Activated CD4-positive, alpha-beta T cell treated with anti-CD3 and anti-CD28 coated beads for 24 hours (primary cell): ENCODE data around the gene ATP1A2.

Experiments used
- DNase-seq, 2 donors: peaks; one replicate each; pipeline ENCODE4 v3.0.0-alpha.2; 2020; ENCODE audit warnings: low read depth in 2 of 2

ATP1A2 gene

GRCh38 chr1:160171980-160172379 is 56.4 kb downstream of the ATP1A2 start:
- no peak for DNase-seq

GRCh38 chr1:160177231-160177630 is 61.7 kb downstream of the ATP1A2 start:
- DNase-seq: no peak

GRCh38 chr1:160177667-160178066 is 62.1 kb downstream of the ATP1A2 start:
- DNase-seq: no peak

- no peak for DNase-seq
These were observed 63.2 kb downstream of the ATP1A2 start for GRCh38 chr1:160178731-160179130.

GRCh38 chr1:160179336-160179735 is 63.8 kb downstream of the ATP1A2 start:
- no peak for DNase-seq

- no peak for DNase-seq
These were observed 70.7 kb downstream of the ATP1A2 start for GRCh38 chr1:160186246-160186645.

- DNase-seq: no peak
These were observed 71.2 kb downstream of the ATP1A2 start for GRCh38 chr1:160186729-160187128.

GRCh38 chr1:160187407-160187806 is 71.8 kb downstream of the ATP1A2 start:
- DNase-seq: no peak

GRCh38 chr1:160188341-160188740 is 72.8 kb downstream of the ATP1A2 start:
- no peak for DNase-seq

- DNase-seq: no peak
These were observed 74.4 kb downstream of the ATP1A2 start, which contains the start of gene CASQ1 for GRCh38 chr1:160189649-160190625. Gene CASQ1, plus strand, starts transcription at chr1:160190575. Its CDS starts 177 bp downstream, at chr1:160190752.

GRCh38 chr1:160191756-160192155 is 76.2 kb downstream of the ATP1A2 start:
- no peak for DNase-seq

GRCh38 chr1:160192234-160192633 is 76.7 kb downstream of the ATP1A2 start:
- no peak for DNase-seq
